ENCODE results near the gene RNF112.

Gene RNF112

DNA sequence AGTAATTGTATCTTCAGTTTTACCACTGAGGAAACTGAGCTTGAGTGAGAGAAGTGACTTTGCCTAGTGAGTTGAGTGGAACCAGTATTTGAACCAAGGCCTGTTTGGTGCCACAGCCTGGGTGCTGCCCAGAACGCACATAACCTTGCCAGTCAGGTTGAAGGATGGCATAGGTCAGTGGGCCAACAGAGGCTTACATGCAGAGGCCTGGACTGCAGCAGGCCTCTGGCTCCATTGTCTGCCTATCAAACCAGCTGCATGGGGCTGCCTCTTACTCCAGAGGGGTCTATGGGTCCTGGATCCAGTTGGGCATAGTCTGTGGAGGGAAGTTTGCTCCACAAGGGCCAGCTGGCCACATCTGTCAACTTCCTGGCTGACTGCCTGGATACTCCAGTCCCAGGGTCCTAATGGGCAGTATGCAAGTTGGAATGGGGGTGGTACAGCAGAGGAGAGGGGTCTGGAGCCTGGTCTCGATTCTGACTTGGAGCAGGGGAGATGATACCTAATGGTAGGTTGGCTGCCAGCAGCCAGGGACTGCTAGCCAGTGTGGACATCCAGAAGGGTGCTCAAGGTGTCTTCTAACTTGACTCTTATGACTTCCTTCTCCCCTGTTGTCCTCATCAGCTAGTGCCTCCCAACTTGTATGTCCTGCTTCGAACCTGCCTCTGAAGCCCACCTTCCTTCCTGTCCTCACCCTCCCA, 11.1 kb upstream of the RNF112 start:
- no peak overlapping the region for H3K4me3 ChIP-seq
- peak; percentile 73 for DNase-seq (ENCODE audit: low spot score)
- TF ChIP-seq, protein P1, sequence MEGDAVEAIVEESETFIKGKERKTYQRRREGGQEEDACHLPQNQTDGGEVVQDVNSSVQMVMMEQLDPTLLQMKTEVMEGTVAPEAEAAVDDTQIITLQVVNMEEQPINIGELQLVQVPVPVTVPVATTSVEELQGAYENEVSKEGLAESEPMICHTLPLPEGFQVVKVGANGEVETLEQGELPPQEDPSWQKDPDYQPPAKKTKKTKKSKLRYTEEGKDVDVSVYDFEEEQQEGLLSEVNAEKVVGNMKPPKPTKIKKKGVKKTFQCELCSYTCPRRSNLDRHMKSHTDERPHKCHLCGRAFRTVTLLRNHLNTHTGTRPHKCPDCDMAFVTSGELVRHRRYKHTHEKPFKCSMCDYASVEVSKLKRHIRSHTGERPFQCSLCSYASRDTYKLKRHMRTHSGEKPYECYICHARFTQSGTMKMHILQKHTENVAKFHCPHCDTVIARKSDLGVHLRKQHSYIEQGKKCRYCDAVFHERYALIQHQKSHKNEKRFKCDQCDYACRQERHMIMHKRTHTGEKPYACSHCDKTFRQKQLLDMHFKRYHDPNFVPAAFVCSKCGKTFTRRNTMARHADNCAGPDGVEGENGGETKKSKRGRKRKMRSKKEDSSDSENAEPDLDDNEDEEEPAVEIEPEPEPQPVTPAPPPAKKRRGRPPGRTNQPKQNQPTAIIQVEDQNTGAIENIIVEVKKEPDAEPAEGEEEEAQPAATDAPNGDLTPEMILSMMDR (IDR thresholded peaks at IDR 0.05), result no peak
- H3K27ac ChIP-seq, result peak overlapping the region in 1 of 2 donors; percentile 48

DNA sequence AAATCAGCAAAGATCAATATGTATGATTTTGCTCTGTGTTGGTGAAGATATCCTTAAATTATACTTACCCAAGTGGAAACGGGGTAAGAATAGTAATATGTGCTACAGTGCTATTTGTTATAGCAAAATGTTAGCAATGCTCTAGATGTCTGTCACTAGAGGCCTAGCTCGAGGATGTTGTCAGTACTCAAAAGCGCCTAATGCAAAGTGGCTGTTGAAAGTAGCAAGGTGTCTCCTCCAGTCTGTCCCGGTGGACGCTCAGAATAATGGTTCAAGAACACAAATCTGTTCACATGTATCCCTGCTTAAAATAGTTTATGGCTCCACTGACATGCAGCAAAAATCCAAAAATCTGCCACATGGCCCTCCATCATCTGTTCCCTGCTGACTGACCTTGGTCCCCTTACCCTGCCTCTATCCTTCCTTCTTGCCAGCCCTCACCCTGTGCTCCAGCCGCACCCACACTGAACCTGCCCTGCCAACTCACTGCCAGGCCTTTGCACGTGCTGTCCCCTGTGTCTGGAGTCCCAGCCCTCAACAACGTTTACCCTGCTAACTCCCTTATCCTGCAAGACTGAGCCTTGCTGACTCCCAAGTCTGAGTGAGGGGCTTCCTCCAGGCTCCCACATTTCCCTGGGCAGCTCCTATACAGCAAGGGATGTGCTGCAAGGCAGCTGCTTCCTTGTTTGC, 9.6 kb upstream of the RNF112 start:
- H3K27ac ChIP-seq, result no peak overlapping the region
- TF ChIP-seq, protein P1 (IDR thresholded peaks at IDR 0.05), result no peak

DNA sequence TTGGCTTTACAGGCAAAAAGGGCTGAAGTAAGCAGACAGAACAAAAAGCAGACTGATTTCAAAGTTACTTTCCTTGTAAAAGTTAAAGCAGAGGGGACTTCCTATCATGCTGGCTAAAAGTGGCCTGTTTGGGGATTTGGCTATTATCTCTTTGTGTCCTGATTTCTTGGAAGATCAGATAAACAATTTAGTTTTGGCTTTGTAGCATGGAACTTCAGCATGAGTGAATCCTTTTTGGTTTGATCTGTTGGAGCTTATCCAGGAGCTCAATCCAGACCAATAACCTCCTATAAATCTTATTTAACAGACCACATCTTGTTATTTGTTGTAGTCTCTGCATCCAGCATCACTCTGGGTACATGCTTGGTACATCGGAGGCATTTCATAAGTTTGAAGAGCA, 8.9 kb upstream of the RNF112 start:
- Histone ChIP-seq H3K4me3 (no peak overlapping the region), H3K27ac (no peak overlapping the region)
- TF ChIP-seq, protein P1 (IDR thresholded peaks at IDR 0.05), result no peak
- DNase-seq (ENCODE audit: low spot score), result no peak

More for the DNA sequence above, 9.6 kb upstream of the RNF112 start:
- DNase-seq (ENCODE audit: low spot score), result peak; percentile 70
- no peak overlapping the region for H3K4me3 ChIP-seq

DNA sequence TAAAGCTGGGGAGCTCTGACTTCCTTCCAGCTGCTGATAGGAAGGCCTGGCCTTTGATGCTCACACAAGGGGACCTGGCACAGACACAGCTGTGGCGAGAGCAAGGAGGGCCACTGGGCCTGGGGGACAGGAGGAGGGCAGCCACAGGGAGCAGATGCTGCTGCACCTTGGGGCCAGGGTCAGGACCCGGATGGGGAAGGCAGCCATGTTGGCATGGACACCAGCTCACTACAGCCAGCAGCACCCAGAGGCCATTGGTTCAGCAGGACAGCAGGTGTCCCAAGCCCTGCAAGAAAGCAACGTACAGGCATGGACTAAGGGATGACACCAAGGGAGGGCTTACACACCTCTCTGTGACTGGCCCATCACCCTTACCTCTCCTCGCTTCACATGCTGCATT, 8.0 kb upstream of the RNF112 start:
- DNase-seq (ENCODE audit: low spot score), result no peak
- TF ChIP-seq, protein P1 (IDR thresholded peaks at IDR 0.05), result no peak
- no peak overlapping the region for H3K27ac ChIP-seq
- no peak overlapping the region for H3K4me3 ChIP-seq

DNA sequence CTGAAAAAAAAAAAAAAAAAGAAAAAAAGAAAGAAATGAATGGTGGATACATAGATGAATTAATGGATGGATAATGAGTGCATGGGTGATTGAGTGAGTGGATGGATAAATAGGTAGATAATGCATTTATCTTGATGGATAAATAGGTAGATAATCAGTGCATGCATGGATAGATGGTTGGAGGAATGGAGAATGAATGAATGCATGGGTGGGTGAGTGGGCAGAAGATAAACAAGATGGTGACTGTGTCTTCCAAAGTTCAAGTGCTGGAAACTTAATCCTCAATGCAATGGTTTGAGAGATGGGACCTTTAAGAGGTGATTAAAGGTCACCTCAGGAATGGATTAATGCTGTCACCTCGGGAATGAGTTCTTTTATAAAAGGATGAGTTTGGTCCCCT, 6.8 kb upstream of the RNF112 start:
- TF ChIP-seq, protein P1 (IDR thresholded peaks at IDR 0.05), result no peak
- no peak overlapping the region for H3K4me3 ChIP-seq
- DNase-seq (ENCODE audit: low spot score), result no peak
- H3K27ac ChIP-seq, result no peak overlapping the region

DNA sequence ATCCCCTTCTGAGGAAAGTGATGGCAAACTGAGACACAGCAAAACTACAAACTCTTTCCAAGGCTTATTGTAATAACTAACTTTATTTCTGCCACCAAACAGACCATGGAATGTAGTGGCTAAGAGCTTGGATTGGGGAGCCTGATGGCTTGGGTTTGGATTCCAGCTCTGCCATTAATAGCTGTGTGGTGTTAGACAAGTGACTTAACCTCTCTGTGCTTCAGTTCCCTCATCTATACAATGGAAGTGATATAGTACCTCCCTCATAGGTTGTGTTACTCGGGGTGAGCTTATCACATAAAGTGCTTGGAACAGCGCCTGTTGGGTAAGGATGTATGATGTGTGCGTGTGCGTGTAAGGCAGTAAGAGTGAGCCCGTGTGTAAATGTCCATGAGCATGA, 5.9 kb upstream of the RNF112 start:
- no peak for DNase-seq (ENCODE audit: low spot score)
- Histone ChIP-seq H3K4me3 (no peak overlapping the region), H3K27ac (no peak overlapping the region)
- TF ChIP-seq, protein P1 (IDR thresholded peaks at IDR 0.05), result no peak

All from coronary artery (tissue), 2 donors.